HG02943 (cell line): ENCODE results near the gene SHMT2.

Experiments
- ATAC-seq: cut with Tn5 transposase; IDR thresholded peaks from one replicate; pipeline ENCODE4 v1.9.1; 2021; ENCODE audit warnings: mild to moderate bottlenecking, low read depth, moderate library complexity; ENCODE audit not compliant: unreplicated experiment

The SHMT2 gene

GRCh38 chr12:57213058-57213715 is 16.3 kb upstream of the SHMT2 start:
- no peak for ATAC-seq

- ATAC-seq, result no peak
Observed at GRCh38 chr12:57213763-57214397, 15.6 kb upstream of the SHMT2 start.

- ATAC-seq, result no peak
Observed at GRCh38 chr12:57214398-57214781, 15.1 kb upstream of the SHMT2 start.

GRCh38 chr12:57215065-57215464 is 14.4 kb upstream of the SHMT2 start:
- ATAC-seq, result no peak

- ATAC-seq, result no peak
Observed at GRCh38 chr12:57215668-57216013, 13.9 kb upstream of the SHMT2 start.

- ATAC-seq, result no peak
Observed at GRCh38 chr12:57216014-57216911, 13.2 kb upstream of the SHMT2 start, which contains the start of gene NXPH4. Gene NXPH4, plus strand, starts transcription at chr12:57216794. Its CDS starts 176 bp downstream, at chr12:57216970.

- no peak for ATAC-seq
Observed at GRCh38 chr12:57216921-57217879, 12.3 kb upstream of the SHMT2 start.

GRCh38 chr12:57218030-57218853 is 11.3 kb upstream of the SHMT2 start:
- ATAC-seq, result no peak

GRCh38 chr12:57219205-57219992 is 10.1 kb upstream of the SHMT2 start:
- ATAC-seq, result no peak

- ATAC-seq, result no peak
Observed at GRCh38 chr12:57219993-57220754, 9.3 kb upstream of the SHMT2 start.

- no peak for ATAC-seq
Observed at GRCh38 chr12:57220770-57221168, 8.7 kb upstream of the SHMT2 start.

GRCh38 chr12:57221169-57221917 is 8.2 kb upstream of the SHMT2 start:
- no peak for ATAC-seq

- ATAC-seq, result no peak
Observed at GRCh38 chr12:57222286-57223190, 7.0 kb upstream of the SHMT2 start.

GRCh38 chr12:57223191-57224165 is 6.0 kb upstream of the SHMT2 start:
- no peak for ATAC-seq
